Calu3 (cell line): ENCODE measurements around the gene RBFOX1. TPM values are rescaled to one million over a fixed set of nuclear protein-coding genes. Genes with fewer than 3 reads are reported as not detected.

Source experiments
- BruUV-seq: library from RNA; stranded (reverse); fragments of 400-500 nt; replicated peaks from 2 replicates; lab custom pipeline; 2021; lab: Mats Ljungman, UMichigan
- CTCF ChIA-PET: fragments of 300-600 bp; sonication (Branson Sonifier 250); formaldehyde crosslinking; loops from one replicate; lab custom pipeline; 2022; ENCODE audit warnings: antibody characterized with exemption; lab: Charles Lee
- DNase-seq: peaks from one replicate; pipeline ENCODE4 v3.0.0; 2022
- H3K27ac Mint-ChIP-seq: one replicate; pipeline ENCODE4 v1.8.0; 2022; ENCODE audit warnings: mixed read lengths; ENCODE audit not compliant: unreplicated experiment
- H3K27me3 Mint-ChIP-seq: one replicate; pipeline ENCODE4 v1.8.0; 2022; ENCODE audit warnings: mixed read lengths; ENCODE audit not compliant: unreplicated experiment
- H3K36me3 Mint-ChIP-seq: one replicate; pipeline ENCODE4 v1.8.0; 2022; ENCODE audit warnings: mild to moderate bottlenecking, moderate library complexity, mixed read lengths; ENCODE audit not compliant: insufficient read depth, unreplicated experiment
- H3K4me1 Mint-ChIP-seq: one replicate; pipeline ENCODE4 v1.8.0; 2022; ENCODE audit warnings: mild to moderate bottlenecking, low read depth, mixed read lengths; ENCODE audit not compliant: unreplicated experiment
- H3K4me3 Mint-ChIP-seq: one replicate; pipeline ENCODE4 v1.8.0; 2022; ENCODE audit warnings: mild to moderate bottlenecking, low read depth, moderate library complexity, mixed read lengths; ENCODE audit not compliant: unreplicated experiment
- H3K9me3 Mint-ChIP-seq: one replicate; pipeline ENCODE4 v1.8.0; 2022; ENCODE audit warnings: low read depth, mixed read lengths; ENCODE audit not compliant: unreplicated experiment
- intact Hi-C: fragments of 100-400 bp; cut with micrococcal nuclease; formaldehyde crosslinking; loops from one replicate; pipeline ENCODE4 v1.10.0; 2022; ENCODE audit not compliant: unreplicated experiment
- total RNA-seq: library from RNA; stranded (reverse); gene quantifications from 2 replicates; pipeline ENCODE4 v1.2.3, GENCODE V29; 2022
- TF ChIP-seq, protein P1 (sequence below): fragments of 200-600 bp; IDR thresholded peaks from one replicate; pipeline ENCODE4 v1.8.0; 2022; ENCODE audit warnings: antibody characterized with exemption; ENCODE audit not compliant: unreplicated experiment

RBFOX1 gene
- total RNA-seq, 1 experiment from 2014 or later, result not detected

DNA sequence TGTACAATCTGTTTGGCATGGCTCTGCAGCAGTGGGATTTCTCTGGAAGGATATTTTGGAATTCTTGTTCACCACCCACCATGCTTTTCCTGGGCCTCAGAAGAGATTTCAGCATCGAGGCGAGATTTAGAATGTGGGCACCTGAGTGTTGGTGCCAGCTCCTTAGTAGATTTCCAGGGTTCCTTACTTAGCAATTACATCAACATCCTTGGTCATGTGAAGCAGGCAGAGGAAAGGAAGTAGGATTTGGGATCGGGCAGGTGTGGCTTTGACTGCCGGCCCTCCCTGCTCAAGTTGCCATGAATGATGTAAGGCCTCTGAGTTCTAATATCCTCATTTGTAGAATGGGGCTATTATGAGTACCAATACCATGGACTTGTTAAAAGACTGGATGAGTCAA is 13.1 kb upstream of the RBFOX1 start:
- peaks cover 4% of the 10 kb centered on the region for H3K9me3 Mint-ChIP-seq

GRCh38 chr16:7321661-7322060 is 11.0 kb upstream of the RBFOX1 start:
- H3K27me3 Mint-ChIP-seq, result no peaks in the 10 kb centered on the region
- intact Hi-C loops, result no loop called here
- no TSS peak for BruUV-seq
- no peaks in the 10 kb centered on the region for H3K4me1 Mint-ChIP-seq
- peaks cover 4% of the 10 kb centered on the region for H3K9me3 Mint-ChIP-seq
- no peak overlapping the region for H3K4me3 Mint-ChIP-seq
- no peaks in the 10 kb centered on the region for H3K36me3 Mint-ChIP-seq
- CTCF ChIA-PET, result no interaction called here
- no peak for DNase-seq
- no peak overlapping the region for H3K27ac Mint-ChIP-seq
- TF ChIP-seq, protein P1, sequence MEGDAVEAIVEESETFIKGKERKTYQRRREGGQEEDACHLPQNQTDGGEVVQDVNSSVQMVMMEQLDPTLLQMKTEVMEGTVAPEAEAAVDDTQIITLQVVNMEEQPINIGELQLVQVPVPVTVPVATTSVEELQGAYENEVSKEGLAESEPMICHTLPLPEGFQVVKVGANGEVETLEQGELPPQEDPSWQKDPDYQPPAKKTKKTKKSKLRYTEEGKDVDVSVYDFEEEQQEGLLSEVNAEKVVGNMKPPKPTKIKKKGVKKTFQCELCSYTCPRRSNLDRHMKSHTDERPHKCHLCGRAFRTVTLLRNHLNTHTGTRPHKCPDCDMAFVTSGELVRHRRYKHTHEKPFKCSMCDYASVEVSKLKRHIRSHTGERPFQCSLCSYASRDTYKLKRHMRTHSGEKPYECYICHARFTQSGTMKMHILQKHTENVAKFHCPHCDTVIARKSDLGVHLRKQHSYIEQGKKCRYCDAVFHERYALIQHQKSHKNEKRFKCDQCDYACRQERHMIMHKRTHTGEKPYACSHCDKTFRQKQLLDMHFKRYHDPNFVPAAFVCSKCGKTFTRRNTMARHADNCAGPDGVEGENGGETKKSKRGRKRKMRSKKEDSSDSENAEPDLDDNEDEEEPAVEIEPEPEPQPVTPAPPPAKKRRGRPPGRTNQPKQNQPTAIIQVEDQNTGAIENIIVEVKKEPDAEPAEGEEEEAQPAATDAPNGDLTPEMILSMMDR, result no peak

More for the DNA sequence above, 13.1 kb upstream of the RBFOX1 start:
- no TSS peak for BruUV-seq
- Mint-ChIP-seq H3K27ac (no peak overlapping the region), H3K36me3 (no peaks in the 10 kb centered on the region), H3K27me3 (no peaks in the 10 kb centered on the region), H3K4me1 (no peaks in the 10 kb centered on the region), H3K4me3 (no peak overlapping the region)
- intact Hi-C loops, result no loop called here
- no peak for DNase-seq
- CTCF ChIA-PET, result no interaction called here
- TF ChIP-seq, protein P1, result no peak

GRCh38 chr16:7324321-7324720 is 8.3 kb upstream of the RBFOX1 start:
- no TSS peak for BruUV-seq
- H3K27me3 Mint-ChIP-seq, result no peaks in the 10 kb centered on the region

DNA sequence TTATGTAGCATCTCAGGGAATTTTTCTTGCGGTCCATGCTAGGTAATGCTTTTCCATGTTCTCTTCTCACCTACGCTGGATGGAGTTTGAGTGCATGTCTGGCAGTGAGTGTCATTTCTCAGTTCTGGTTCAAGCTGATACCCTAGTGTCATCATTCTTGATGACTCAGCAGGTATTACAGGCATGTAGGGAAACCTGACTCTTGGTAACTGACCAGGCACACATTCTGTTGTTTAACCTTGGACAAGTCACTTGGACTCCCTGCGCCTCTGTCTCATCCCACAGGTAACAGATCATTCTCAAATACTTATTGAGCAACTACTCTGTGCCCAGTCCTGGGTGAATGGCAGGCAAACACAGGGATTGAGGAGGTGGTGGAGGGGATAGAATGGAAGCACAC is 6.8 kb upstream of the RBFOX1 start:
- TF ChIP-seq, protein P1, result no peak
- DNase-seq, result no peak
- CTCF ChIA-PET, result interaction anchor here (0.6 kb wide), 1 partner anchor 681 kb away, joined by 3 read pairs; no protein-coding TSS in a partner anchor
- Mint-ChIP-seq H3K27me3 (no peaks in the 10 kb centered on the region), H3K4me1 (no peaks in the 10 kb centered on the region), H3K27ac (no peak overlapping the region), H3K36me3 (no peaks in the 10 kb centered on the region), H3K9me3 (peaks cover 17% of the 10 kb centered on the region), H3K4me3 (no peak overlapping the region)
- no TSS peak for BruUV-seq
- intact Hi-C loops, result no loop called here

More at GRCh38 chr16:7324321-7324720, 8.3 kb upstream of the RBFOX1 start:
- TF ChIP-seq, protein P1, result no peak
- peaks cover 14% of the 10 kb centered on the region for H3K9me3 Mint-ChIP-seq
- CTCF ChIA-PET, result no interaction called here
- H3K4me1 Mint-ChIP-seq, result no peaks in the 10 kb centered on the region
- no peaks in the 10 kb centered on the region for H3K36me3 Mint-ChIP-seq
- H3K27ac Mint-ChIP-seq, result no peak overlapping the region
- H3K4me3 Mint-ChIP-seq, result no peak overlapping the region
- no peak for DNase-seq
- intact Hi-C loops, result no loop called here
